CD4-positive, alpha-beta T cell (primary cell): ENCODE results near the gene IL20RA. TPM values are rescaled to one million over a fixed set of nuclear protein-coding genes. Genes with fewer than 3 reads are reported as not detected.

Source experiments
- ATAC-seq: fragments of 200-7000 bp; cut with Tn5 transposase; one replicate; pipeline ENCODE4 v1.10.0; 2022; ENCODE audit warnings: mild to moderate bottlenecking; ENCODE audit not compliant: poor library complexity
- CTCF ChIA-PET: fragments of 350-600 bp; sonication (Branson Sonifier 250); formaldehyde crosslinking; loops from one replicate; lab custom pipeline; 2021; ENCODE audit warnings: antibody characterized with exemption, inconsistent platforms; lab: Charles Lee
- POLR2A ChIA-PET: fragments of 350-600 bp; sonication (Branson Sonifier 250); formaldehyde crosslinking; loops from one replicate; lab custom pipeline; 2021; ENCODE audit warnings: antibody characterized with exemption, inconsistent platforms; lab: Charles Lee
- DNase-seq, 14 experiments: peaks; one replicate each; pipeline ENCODE4 v3.0.0-alpha.2; 2013 to 2020; ENCODE audit warnings: mixed read lengths in 2 of 14
- H3K27ac ChIP-seq, 2 donors: one replicate each; pipeline versions ENCODE4 v1.5.1 to v1.7.0; 2013; ENCODE audit warnings: low read length in 2 of 2, low read depth in 1 of 2, mild to moderate bottlenecking in 1 of 2
- H3K27me3 ChIP-seq, 2 experiments: 1 replicate in 1 of 2; 2 replicates in 1 of 2; pipeline versions ENCODE4 v1.6.1 to v1.7.0; 2013; ENCODE audit warnings: low read length in 2 of 2, control low read depth in 1 of 2, mild to moderate bottlenecking in 1 of 2, moderate library complexity in 1 of 2; ENCODE audit not compliant: insufficient read depth in 2 of 2, control insufficient read depth in 1 of 2
- H3K36me3 ChIP-seq: one replicate; pipeline ENCODE4 v1.6.1; 2013; ENCODE audit warnings: low read length, control low read depth; ENCODE audit not compliant: insufficient read depth
- H3K4me1 ChIP-seq: one replicate; pipeline ENCODE4 v1.6.1; 2013; ENCODE audit warnings: low read length, control low read depth; ENCODE audit not compliant: insufficient read depth
- H3K4me3 ChIP-seq: one replicate; pipeline ENCODE4 v1.5.1; 2013; ENCODE audit warnings: mild to moderate bottlenecking, low read length, moderate library complexity
- H3K9me3 ChIP-seq, 2 experiments: 1 replicate in 1 of 2; 2 replicates in 1 of 2; pipeline versions ENCODE4 v1.6.1 to v1.7.0; 2013; ENCODE audit warnings: low read length in 2 of 2, mild to moderate bottlenecking in 2 of 2, control low read depth in 1 of 2, moderate library complexity in 1 of 2; ENCODE audit not compliant: control insufficient read depth in 1 of 2, insufficient read depth in 1 of 2
- H3K27ac Mint-ChIP-seq: one replicate; pipeline ENCODE4 v1.8.0; 2020; ENCODE audit warnings: mixed read lengths
- H3K27me3 Mint-ChIP-seq: one replicate; pipeline ENCODE4 v1.8.0; 2021; ENCODE audit warnings: mixed read lengths
- H3K36me3 Mint-ChIP-seq: one replicate; pipeline ENCODE4 v1.8.0; 2021; ENCODE audit warnings: low read depth, mixed read lengths
- H3K4me1 Mint-ChIP-seq: one replicate; pipeline ENCODE4 v1.8.0; 2021; ENCODE audit warnings: low read depth, mixed read lengths
- H3K4me3 Mint-ChIP-seq: one replicate; pipeline ENCODE4 v1.8.0; 2020; ENCODE audit warnings: mild to moderate bottlenecking, mixed read lengths
- H3K9me3 Mint-ChIP-seq: one replicate; pipeline ENCODE4 v1.8.0; 2020; ENCODE audit warnings: mixed read lengths
- CTCF ChIP-seq: fragments of 200-600 bp; IDR thresholded peaks from one replicate; pipeline ENCODE4 v1.8.0; 2022; ENCODE audit warnings: antibody characterized with exemption, mild to moderate bottlenecking
- intact Hi-C, 2 experiments: fragments of 100-400 bp; cut with DNase I in 1 of 2; cut with micrococcal nuclease in 1 of 2; formaldehyde crosslinking; loops; one replicate each; pipeline versions ENCODE4 v1.15.1 to v1.9.0; 2023 to 2025; cut with DNase I, micrococcal nuclease
- total RNA-seq, 174 experiments: library from RNA in 2 of 174; stranded (reverse) in 2 of 174; gene quantifications; one replicate each; pipeline ENCODE4 v1.2.3 and lab custom pipeline; 2021 to 2026

Gene IL20RA
- total RNA-seq, 2 experiments from 2014 or later = not detected

GRCh38 chr6:137070303-137070702, 25.5 kb upstream of the IL20RA start:
- intact Hi-C loops = no loop called here
- Mint-ChIP-seq H3K9me3 (no peaks in the 10 kb centered on the region), H3K4me1 (no peaks in the 10 kb centered on the region), H3K36me3 (no peaks in the 10 kb centered on the region), H3K27me3 (peaks cover 67% of the 10 kb centered on the region), H3K4me3 (no peak overlapping the region), H3K27ac (no peak overlapping the region)
- CTCF ChIA-PET = no interaction called here
- DNase-seq (peak in 1 of 14 experiments; percentile 18), ATAC-seq (no peak)
- peaks cover 0 to 11% of the 10 kb centered on the region in 2 experiments for H3K9me3 ChIP-seq
- no peak overlapping the region for H3K27ac ChIP-seq
- POLR2A ChIA-PET = no interaction called here
- H3K36me3 ChIP-seq = no peaks in the 10 kb centered on the region
- H3K27me3 ChIP-seq = peaks cover 0 to 5% of the 10 kb centered on the region in 2 experiments
- H3K4me1 ChIP-seq = peaks cover 5% of the 10 kb centered on the region
- H3K4me3 ChIP-seq = no peak overlapping the region
- TF ChIP-seq CTCF = no peak

DNA sequence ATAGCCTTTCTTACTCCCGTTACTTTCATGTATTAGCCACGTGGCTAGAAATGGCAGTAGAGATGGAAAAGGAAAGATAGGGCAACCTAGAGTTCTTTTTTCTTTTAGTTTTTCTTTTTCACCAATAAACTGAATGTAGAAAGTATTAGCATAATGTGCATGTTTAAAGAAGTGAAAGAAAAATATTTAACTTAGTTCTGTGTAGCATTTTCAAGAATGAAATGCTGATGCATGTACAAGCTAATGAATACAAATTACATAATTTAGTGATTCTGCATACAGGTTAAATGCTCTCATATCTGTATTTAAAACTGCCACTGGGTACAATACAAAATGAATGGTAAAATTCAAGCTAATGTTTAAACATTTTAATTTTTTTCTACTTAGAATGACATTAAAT, 22.6 kb upstream of the IL20RA start:
- peaks cover 0 to 11% of the 10 kb centered on the region in 2 experiments for H3K9me3 ChIP-seq
- Mint-ChIP-seq H3K27ac (no peak overlapping the region), H3K4me1 (no peaks in the 10 kb centered on the region), H3K27me3 (peaks cover 49% of the 10 kb centered on the region), H3K4me3 (no peak overlapping the region), H3K36me3 (no peaks in the 10 kb centered on the region), H3K9me3 (no peaks in the 10 kb centered on the region)
- H3K27me3 ChIP-seq = peaks cover 0 to 5% of the 10 kb centered on the region in 2 experiments
- H3K36me3 ChIP-seq = no peaks in the 10 kb centered on the region
- TF ChIP-seq CTCF = no peak
- CTCF ChIA-PET = interaction anchor here (1.5 kb wide), 1 partner anchor 9 kb away, joined by 4 read pairs; no protein-coding TSS in a partner anchor
- POLR2A ChIA-PET = no interaction called here
- intact Hi-C loops = no loop called here
- DNase-seq (no peak), ATAC-seq (no peak)
- H3K27ac ChIP-seq = no peak overlapping the region
- H3K4me3 ChIP-seq = no peak overlapping the region
- peaks cover 5% of the 10 kb centered on the region for H3K4me1 ChIP-seq

GRCh38 chr6:137058037-137058436, 13.3 kb upstream of the IL20RA start:
- no peak overlapping the region for H3K27ac ChIP-seq
- Mint-ChIP-seq H3K36me3 (no peaks in the 10 kb centered on the region), H3K27me3 (peaks cover 13% of the 10 kb centered on the region), H3K4me3 (no peak overlapping the region), H3K9me3 (no peaks in the 10 kb centered on the region), H3K27ac (no peak overlapping the region), H3K4me1 (no peaks in the 10 kb centered on the region)
- ATAC-seq (no peak), DNase-seq (no peak)
- H3K27me3 ChIP-seq = no peaks in the 10 kb centered on the region
- no peak for TF ChIP-seq CTCF
- no peak overlapping the region for H3K4me3 ChIP-seq
- intact Hi-C loops = no loop called here
- POLR2A ChIA-PET = no interaction called here
- no peaks in the 10 kb centered on the region for H3K36me3 ChIP-seq
- no peaks in the 10 kb centered on the region for H3K4me1 ChIP-seq
- H3K9me3 ChIP-seq = no peaks in the 10 kb centered on the region
- CTCF ChIA-PET = no interaction called here
